Karpas-422 (cell line): ENCODE measurements around the gene ARHGEF28. TPM values are rescaled to one million over a fixed set of nuclear protein-coding genes. Genes with fewer than 3 reads are reported as not detected.

Experiments
- DNase-seq: peaks from one replicate; pipeline ENCODE4 v3.0.0-alpha.2; 2015
- H2AFZ ChIP-seq: fragments of 200-600 bp; sonication (generic); 2 replicates; pipeline ENCODE4 v1.6.1; 2014; ENCODE audit warnings: antibody characterized with exemption, low read length, mixed read lengths
- H3K27ac ChIP-seq: fragments of 200-600 bp; sonication (generic); 2 replicates; pipeline ENCODE4 v1.5.1; 2014; ENCODE audit warnings: mild to moderate bottlenecking, low read length, moderate library complexity
- H3K27me3 ChIP-seq: fragments of 200-600 bp; sonication (generic); 2 replicates; pipeline ENCODE4 v1.6.1; 2014; ENCODE audit warnings: low read length, mixed read lengths
- H3K36me3 ChIP-seq: fragments of 200-600 bp; sonication (generic); 2 replicates; pipeline ENCODE4 v1.6.1; 2014; ENCODE audit warnings: low read length, mixed read lengths; ENCODE audit not compliant: insufficient read depth
- H3K4me1 ChIP-seq: fragments of 200-600 bp; sonication (generic); 2 replicates; pipeline ENCODE4 v1.6.1; 2014; ENCODE audit warnings: mild to moderate bottlenecking, low read length, mixed read lengths
- H3K4me2 ChIP-seq: fragments of 200-600 bp; sonication (generic); 2 replicates; pipeline ENCODE4 v1.6.1; 2014; ENCODE audit warnings: low read length, low read depth, mild to moderate bottlenecking; ENCODE audit not compliant: poor library complexity, severe bottlenecking
- H3K4me3 ChIP-seq: fragments of 200-600 bp; sonication (generic); 2 replicates; pipeline ENCODE4 v1.5.1; 2014; ENCODE audit warnings: mild to moderate bottlenecking, antibody characterized with exemption, low read length, mixed read lengths
- H3K79me2 ChIP-seq: fragments of 200-600 bp; sonication (generic); 2 replicates; pipeline ENCODE4 v1.6.1; 2014; ENCODE audit warnings: mild to moderate bottlenecking, low read length, mixed read lengths
- H3K9ac ChIP-seq: fragments of 200-600 bp; sonication (generic); 2 replicates; pipeline ENCODE4 v1.6.0; 2014; ENCODE audit warnings: low read length
- H3K9me2 ChIP-seq: fragments of 200-600 bp; sonication (generic), shearing (Covaris generic); replicated peaks from 2 replicates; pipeline ENCODE4 v1.6.0; 2014; ENCODE audit warnings: mild to moderate bottlenecking, low read length, moderate library complexity; ENCODE audit not compliant: insufficient read depth
- H3K9me3 ChIP-seq: fragments of 300-700, 200-600 bp; sonication (generic); 2 replicates; pipeline ENCODE4 v1.6.1; 2014; ENCODE audit warnings: low read length, mixed read lengths
- H4K20me1 ChIP-seq: fragments of 200-600 bp; sonication (generic); 2 replicates; pipeline ENCODE4 v1.6.1; 2014; ENCODE audit warnings: mild to moderate bottlenecking, antibody characterized with exemption, low read length, low read depth; ENCODE audit not compliant: insufficient read depth
- total RNA-seq: library from RNA; depleted of rRNA; stranded (reverse); fragments of >200 nt; shearing (Covaris generic); gene quantifications from 2 replicates; pipeline ENCODE4 v1.2.3, GENCODE V29; 2014; ENCODE audit warnings: low replicate concordance

Gene ARHGEF28
- total RNA-seq, 1 experiment from 2014 or later = not detected

- Histone ChIP-seq H3K27me3 (no peaks in the 10 kb centered on the region), H2AFZ (no peak overlapping the region), H3K9me2 (no peaks in the 10 kb centered on the region), H3K36me3 (no peaks in the 10 kb centered on the region), H4K20me1 (no peaks in the 10 kb centered on the region), H3K4me3 (no peak overlapping the region), H3K4me2 (no peak overlapping the region), H3K9me3 (no peaks in the 10 kb centered on the region), H3K27ac (no peak overlapping the region), H3K79me2 (no peaks in the 10 kb centered on the region), H3K9ac (no peak overlapping the region), H3K4me1 (no peaks in the 10 kb centered on the region)
- no peak for DNase-seq
These were observed 28.9 kb downstream of the ARHGEF28 start for GRCh38 chr5:73654819-73655318.

GRCh38 chr5:73655521-73656160 lies 29.6 kb downstream of the ARHGEF28 start:
- no peaks in the 10 kb centered on the region for H3K9me3 ChIP-seq
- no peak for DNase-seq
- no peaks in the 10 kb centered on the region for H3K36me3 ChIP-seq
- H3K9me2 ChIP-seq = no peaks in the 10 kb centered on the region
- H3K9ac ChIP-seq = no peak overlapping the region
- H2AFZ ChIP-seq = no peak overlapping the region
- H3K79me2 ChIP-seq = no peaks in the 10 kb centered on the region
- H3K27ac ChIP-seq = no peak overlapping the region
- no peak overlapping the region for H3K4me3 ChIP-seq
- H3K4me1 ChIP-seq = no peaks in the 10 kb centered on the region
- no peaks in the 10 kb centered on the region for H4K20me1 ChIP-seq
- H3K4me2 ChIP-seq = no peak overlapping the region
- no peaks in the 10 kb centered on the region for H3K27me3 ChIP-seq

- no peaks in the 10 kb centered on the region for H4K20me1 ChIP-seq
- no peak for DNase-seq
- no peak overlapping the region for H3K4me2 ChIP-seq
- H3K4me1 ChIP-seq = no peaks in the 10 kb centered on the region
- H3K9me2 ChIP-seq = no peaks in the 10 kb centered on the region
- H3K79me2 ChIP-seq = no peaks in the 10 kb centered on the region
- H2AFZ ChIP-seq = no peak overlapping the region
- H3K9me3 ChIP-seq = no peaks in the 10 kb centered on the region
- H3K36me3 ChIP-seq = no peaks in the 10 kb centered on the region
- H3K27me3 ChIP-seq = no peaks in the 10 kb centered on the region
- H3K9ac ChIP-seq = no peak overlapping the region
- no peak overlapping the region for H3K4me3 ChIP-seq
- no peak overlapping the region for H3K27ac ChIP-seq
These were observed 35.8 kb downstream of the ARHGEF28 start for GRCh38 chr5:73661753-73662152.

GRCh38 chr5:73663161-73663859 lies 37.3 kb downstream of the ARHGEF28 start:
- no peak overlapping the region for H3K27ac ChIP-seq
- H3K4me2 ChIP-seq = no peak overlapping the region
- no peaks in the 10 kb centered on the region for H3K79me2 ChIP-seq
- H3K4me1 ChIP-seq = no peaks in the 10 kb centered on the region
- H4K20me1 ChIP-seq = no peaks in the 10 kb centered on the region
- no peak overlapping the region for H2AFZ ChIP-seq
- no peak for DNase-seq
- H3K27me3 ChIP-seq = no peaks in the 10 kb centered on the region
- H3K4me3 ChIP-seq = no peak overlapping the region
- H3K9ac ChIP-seq = no peak overlapping the region
- H3K9me2 ChIP-seq = no peaks in the 10 kb centered on the region
- no peaks in the 10 kb centered on the region for H3K9me3 ChIP-seq
- H3K36me3 ChIP-seq = no peaks in the 10 kb centered on the region

GRCh38 chr5:73663860-73664240 lies 37.9 kb downstream of the ARHGEF28 start:
- H3K9me2 ChIP-seq = no peaks in the 10 kb centered on the region
- no peaks in the 10 kb centered on the region for H3K27me3 ChIP-seq
- H3K9ac ChIP-seq = no peak overlapping the region
- H3K4me3 ChIP-seq = no peak overlapping the region
- H3K9me3 ChIP-seq = no peaks in the 10 kb centered on the region
- no peaks in the 10 kb centered on the region for H3K79me2 ChIP-seq
- H4K20me1 ChIP-seq = no peaks in the 10 kb centered on the region
- DNase-seq = no peak
- no peak overlapping the region for H3K4me2 ChIP-seq
- H2AFZ ChIP-seq = no peak overlapping the region
- H3K27ac ChIP-seq = no peak overlapping the region
- H3K36me3 ChIP-seq = no peaks in the 10 kb centered on the region
- no peaks in the 10 kb centered on the region for H3K4me1 ChIP-seq

- Histone ChIP-seq H3K27ac (no peak overlapping the region), H3K27me3 (no peaks in the 10 kb centered on the region), H3K79me2 (no peaks in the 10 kb centered on the region)
These were observed 38.8 kb downstream of the ARHGEF28 start for GRCh38 chr5:73664796-73665195.

GRCh38 chr5:73666891-73667290 lies 40.9 kb downstream of the ARHGEF28 start:
- Histone ChIP-seq H3K9ac (no peak overlapping the region), H3K27me3 (no peaks in the 10 kb centered on the region), H3K9me3 (no peaks in the 10 kb centered on the region), H4K20me1 (no peaks in the 10 kb centered on the region), H3K4me1 (no peaks in the 10 kb centered on the region), H3K4me3 (no peak overlapping the region), H3K36me3 (no peaks in the 10 kb centered on the region), H3K9me2 (no peaks in the 10 kb centered on the region), H2AFZ (no peak overlapping the region), H3K4me2 (no peak overlapping the region), H3K27ac (no peak overlapping the region), H3K79me2 (no peaks in the 10 kb centered on the region)
- no peak for DNase-seq

More at GRCh38 chr5:73664796-73665195, 38.8 kb downstream of the ARHGEF28 start:
- no peak for DNase-seq
- H4K20me1 ChIP-seq = no peaks in the 10 kb centered on the region
- H3K36me3 ChIP-seq = no peaks in the 10 kb centered on the region
- H3K9me2 ChIP-seq = no peaks in the 10 kb centered on the region
- no peak overlapping the region for H3K4me3 ChIP-seq
- H3K4me2 ChIP-seq = no peak overlapping the region
- H3K9me3 ChIP-seq = no peaks in the 10 kb centered on the region
- H3K4me1 ChIP-seq = no peaks in the 10 kb centered on the region
- H2AFZ ChIP-seq = no peak overlapping the region
- no peak overlapping the region for H3K9ac ChIP-seq

- Histone ChIP-seq H3K36me3 (no peaks in the 10 kb centered on the region), H3K79me2 (no peaks in the 10 kb centered on the region), H3K4me3 (no peak overlapping the region), H3K27me3 (no peaks in the 10 kb centered on the region), H3K9me3 (no peaks in the 10 kb centered on the region), H2AFZ (no peak overlapping the region), H3K9ac (no peak overlapping the region), H3K9me2 (no peaks in the 10 kb centered on the region), H3K4me1 (no peaks in the 10 kb centered on the region), H3K4me2 (no peak overlapping the region), H3K27ac (no peak overlapping the region), H4K20me1 (no peaks in the 10 kb centered on the region)
- DNase-seq = no peak
These were observed 42.0 kb downstream of the ARHGEF28 start for GRCh38 chr5:73668017-73668416.
